NCI-H510A (cell line): ENCODE results near the gene SLC4A1AP.
"Not testable (repeated sequence)": the region's sequence is repeated elsewhere in the genome, so short reads cannot be mapped to it uniquely, and the experiment has no call there.

Experiments used
- DNase-seq: peaks from one replicate; lab custom pipeline; 2025; lab: John Stamatoyannopoulos, UW

The SLC4A1AP gene

GRCh38 chr2:27663285-27664153 is at the start of gene SLC4A1AP, which contains the start of gene SUPT7L:
SLC4A1AP (plus strand) TSS chr2:27663889; CDS start chr2:27663915, 26 bp downstream.
SUPT7L (minus strand) TSS chr2:27663614; CDS start chr2:27662192, 1,422 bp downstream.
- DNase-seq = peak; percentile 74

GRCh38 chr2:27613985-27614384 is 49.7 kb upstream of the SLC4A1AP start:
- no peak for DNase-seq

GRCh38 chr2:27615316-27615715 is 48.4 kb upstream of the SLC4A1AP start:
- no peak for DNase-seq

- DNase-seq = no peak
These were observed 42.2 kb upstream of the SLC4A1AP start for GRCh38 chr2:27621524-27621923.

GRCh38 chr2:27622921-27623384 is 40.7 kb upstream of the SLC4A1AP start:
- no peak for DNase-seq

GRCh38 chr2:27624943-27625342 is 38.7 kb upstream of the SLC4A1AP start:
- no peak for DNase-seq

- not testable (repeated sequence) for DNase-seq
These were observed 37.4 kb upstream of the SLC4A1AP start for GRCh38 chr2:27626323-27626722.

GRCh38 chr2:27626921-27627320 is 36.8 kb upstream of the SLC4A1AP start:
- not testable (repeated sequence) for DNase-seq

GRCh38 chr2:27627963-27628766 is 35.5 kb upstream of the SLC4A1AP start:
- no peak for DNase-seq

- peak; percentile 73 for DNase-seq
These were observed 34.7 kb upstream of the SLC4A1AP start, which contains the start of the genes CCDC121 and GPN1 for GRCh38 chr2:27628767-27629709. CCDC121 (minus strand) TSS chr2:27629012; CDS start chr2:27627799, 1,213 bp downstream. GPN1 (plus strand) TSS chr2:27629050; CDS start chr2:27629059, 9 bp downstream.

- not testable (repeated sequence) for DNase-seq
These were observed 33.4 kb upstream of the SLC4A1AP start for GRCh38 chr2:27630257-27630656.

- no peak for DNase-seq
These were observed 29.4 kb upstream of the SLC4A1AP start for GRCh38 chr2:27634291-27634690.

- no peak for DNase-seq
These were observed 26.9 kb upstream of the SLC4A1AP start for GRCh38 chr2:27636766-27637165.

- no peak for DNase-seq
These were observed 25.6 kb upstream of the SLC4A1AP start for GRCh38 chr2:27638037-27638637.

- no peak for DNase-seq
These were observed 25.0 kb upstream of the SLC4A1AP start for GRCh38 chr2:27638709-27639108.

- no peak for DNase-seq
These were observed 22.9 kb upstream of the SLC4A1AP start for GRCh38 chr2:27640722-27641245.

- DNase-seq = no peak
These were observed 18.5 kb upstream of the SLC4A1AP start for GRCh38 chr2:27645197-27645596.

GRCh38 chr2:27647289-27647688 is 16.4 kb upstream of the SLC4A1AP start:
- no peak for DNase-seq

- no peak for DNase-seq
These were observed 16.0 kb upstream of the SLC4A1AP start for GRCh38 chr2:27647737-27648136.

GRCh38 chr2:27651056-27651455 is 12.6 kb upstream of the SLC4A1AP start:
- DNase-seq = no peak

- no peak for DNase-seq
These were observed 11.3 kb upstream of the SLC4A1AP start for GRCh38 chr2:27652341-27652740.
